Stomach (tissue), 9 donors: ENCODE results near the gene SGPP1. TPM values are rescaled to one million over a fixed set of nuclear protein-coding genes. Genes with fewer than 3 reads are reported as not detected.

Experiments used
- DNase-seq, 2 donors: peaks; one replicate each; pipeline versions ENCODE4 v3.0.0 to v3.0.0-alpha.2; 2013 to 2019
- H3K27ac ChIP-seq, 5 donors: fragments of 200-600 bp in 4 of 5; sonication (generic) in 4 of 5; one replicate each; pipeline ENCODE4 v1.5.1; 2013 to 2019; ENCODE audit warnings: mild to moderate bottlenecking in 1 of 5, moderate library complexity in 1 of 5
- H3K27me3 ChIP-seq, 3 donors: fragments of 200-600 bp; sonication (generic); one replicate each; pipeline ENCODE4 v1.5.1; 2017 to 2019; ENCODE audit warnings: mixed run types in 1 of 3
- H3K36me3 ChIP-seq, 4 donors: fragments of 200-600 bp; sonication (generic); 1 replicate in 3 of 4; 2 replicates in 1 of 4; pipeline ENCODE4 v1.5.1; 2016 to 2019
- H3K4me1 ChIP-seq, 4 donors: fragments of 200-600 bp; sonication (generic); one replicate each; pipeline ENCODE4 v1.5.1; 2016 to 2019
- H3K4me3 ChIP-seq, 4 donors: fragments of 200-600 bp; sonication (generic) in 3 of 4; one replicate each; pipeline ENCODE4 v1.5.1; 2016 to 2019; ENCODE audit warnings: mild to moderate bottlenecking in 1 of 4
- H3K9me3 ChIP-seq, 4 donors: fragments of 200-600 bp; sonication (generic); one replicate each; pipeline ENCODE4 v1.5.1; 2016 to 2019
- CTCF ChIP-seq, 7 experiments: fragments of 450-650 bp in 4 of 7; fragments of 200-600 bp in 3 of 7; sonication (generic) in 3 of 7; IDR thresholded peaks; one replicate each; pipeline ENCODE4 v1.5.1; 2016 to 2019; ENCODE audit warnings: antibody characterized with exemption in 7 of 7, control low read depth in 2 of 7, mild to moderate bottlenecking in 1 of 7
- EP300 ChIP-seq: sonication (generic); formaldehyde crosslinking; IDR thresholded peaks from one replicate; pipeline ENCODE4 v1.6.1; 2017; ENCODE audit warnings: antibody characterized with exemption
- POLR2A ChIP-seq, 4 donors: fragments of 450-650 bp; IDR thresholded peaks; one replicate each; pipeline ENCODE4 v1.6.1; 2016; ENCODE audit warnings: antibody characterized with exemption in 4 of 4, control low read depth in 2 of 4, mild to moderate bottlenecking in 1 of 4, moderate library complexity in 1 of 4
- POLR2AphosphoS5 ChIP-seq, 3 donors: sonication (generic); formaldehyde crosslinking; IDR thresholded peaks; one replicate each; pipeline ENCODE4 v1.6.1; 2016; ENCODE audit warnings: antibody characterized with exemption in 3 of 3
- WGBS, 5 donors: extraction: QIAGEN DNeasy Blood & Tissue Kit in 3 of 5; methylation state at CpG; one replicate each; pipeline versions ENCODE4 v1.1.5 to v1.1.7; 2013 to 2018; 5-methylcytosine and 5-hydroxymethylcytosine counted together
- intact Hi-C: fragments of 100-400 bp; cut with DNase I; formaldehyde crosslinking; loops from one replicate; pipeline ENCODE4 v1.15.1; 2023; ENCODE audit warnings: low total_unique reads
- polyA plus RNA-seq, 3 donors: library from polyadenylated mRNA; stranded (reverse); fragments of 200-250 nt; gene quantifications; one replicate each; pipeline ENCODE4 v1.2.3, GENCODE V29; 2013
- total RNA-seq, 5 donors: library from RNA; depleted of rRNA; stranded (reverse); fragments of >200 nt; gene quantifications; one replicate each; pipeline versions ENCODE4 v1.1.0 to v1.2.3, GENCODE V29; 2014 to 2016
- donor health status: healthy with polysubstance abuse.
- donor health status: Bipolar disorder and iron deficiency.
- donor health status: healthy.

The SGPP1 gene
- total and polyA plus RNA-seq, 8 donors, result 2.7 to 37.7 (median 16.6) TPM

DNA sequence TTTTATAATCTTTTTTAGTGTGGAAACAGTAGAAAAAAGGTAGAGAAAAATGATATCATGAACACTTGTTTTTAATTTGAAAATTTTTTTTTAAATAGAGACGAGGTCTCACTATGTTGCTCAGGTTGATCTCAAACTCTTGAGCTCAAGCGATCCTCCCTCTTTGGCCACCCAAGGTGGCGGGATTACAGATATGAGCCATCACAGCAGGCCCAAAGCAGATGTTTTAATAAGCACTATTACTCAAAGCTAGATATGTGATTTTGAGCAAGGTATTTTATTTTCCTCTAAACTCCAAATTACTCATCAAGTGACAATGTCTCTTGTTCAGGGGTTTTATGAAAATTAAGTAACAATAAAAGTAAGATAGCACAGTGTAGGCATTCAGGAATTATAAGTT is 75.5 kb downstream of the SGPP1 start:
- intact Hi-C loops, result no loop called here
- no peak overlapping the region for H3K27ac ChIP-seq
- no peaks in the 10 kb centered on the region for H3K4me1 ChIP-seq
- 93 to 97% (median 95%) methylated on average over 3 of the region's 3 CpGs for WGBS, 5 donors
- H3K36me3 ChIP-seq, result peaks cover 0 to 7% (median 3%) of the 10 kb centered on the region in 4 donors
- no peak for TF ChIP-seq CTCF (IDR thresholded peaks at IDR 0.05)
- no peak for DNase-seq
- no peak overlapping the region for H3K4me3 ChIP-seq
- no peaks in the 10 kb centered on the region for H3K9me3 ChIP-seq
- H3K27me3 ChIP-seq, result no peaks in the 10 kb centered on the region

DNA sequence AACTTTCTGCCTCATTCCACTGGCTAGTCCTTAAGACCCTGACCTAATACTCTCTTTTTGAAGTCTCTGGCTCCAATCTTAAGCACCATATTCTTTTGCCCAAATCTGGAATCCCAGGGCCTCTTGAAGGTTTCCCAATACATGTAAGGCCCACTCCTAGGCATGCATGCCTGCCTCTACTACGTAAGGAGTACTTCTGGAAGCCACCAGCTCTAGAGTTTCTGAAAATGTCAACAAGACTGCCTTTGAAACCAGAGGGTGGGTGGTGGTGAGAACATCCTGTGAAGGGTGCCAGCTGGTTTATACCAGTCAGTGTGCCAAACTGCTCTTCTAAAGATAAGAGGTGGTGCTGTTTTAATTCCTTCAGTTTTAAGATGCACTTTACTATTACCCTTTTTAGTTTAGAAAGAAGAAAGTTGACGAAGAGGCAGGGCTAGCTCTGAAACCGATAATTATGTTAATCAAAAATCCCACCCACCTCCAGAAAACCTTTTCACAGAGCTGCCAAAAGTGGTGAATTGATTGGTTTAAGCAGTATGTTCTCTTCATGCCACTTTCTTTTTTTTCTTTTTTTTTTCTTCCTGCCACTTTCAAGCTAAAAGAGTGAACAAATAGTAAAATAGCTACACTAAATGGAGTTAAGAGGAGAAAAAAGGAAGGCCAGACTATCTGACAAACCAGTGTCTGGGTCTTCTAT is 77.5 kb downstream of the SGPP1 start:
- intact Hi-C loops, result no loop called here
- Histone ChIP-seq H3K9me3 (no peaks in the 10 kb centered on the region), H3K36me3 (peaks cover 0 to 7% (median 3%) of the 10 kb centered on the region in 4 donors), H3K4me3 (no peak overlapping the region), H3K27ac (no peak overlapping the region), H3K27me3 (no peaks in the 10 kb centered on the region), H3K4me1 (no peaks in the 10 kb centered on the region)
- peak in 1 of 2 donors; percentile 57 for DNase-seq
- 80 to 89% (median 85%) methylated on average over 3 of the region's 3 CpGs for WGBS, 5 donors
- TF ChIP-seq CTCF (IDR thresholded peaks at IDR 0.05) (no peak), POLR2AphosphoS5 (IDR thresholded peaks at IDR 0.05) (no peak), EP300 (no peak), POLR2A (IDR thresholded peaks at IDR 0.05) (no peak)

GRCh38 chr14:63647696-63648410 is 80.0 kb downstream of the SGPP1 start:
- DNase-seq, result no peak
- intact Hi-C loops, result no loop called here
- H3K9me3 ChIP-seq, result no peaks in the 10 kb centered on the region
- no peak for TF ChIP-seq CTCF (IDR thresholded peaks at IDR 0.05)
- no peak for TF ChIP-seq POLR2AphosphoS5 (IDR thresholded peaks at IDR 0.05)
- no peak for TF ChIP-seq EP300
- TF ChIP-seq POLR2A (IDR thresholded peaks at IDR 0.05), result no peak
- peaks cover 0 to 7% (median 3%) of the 10 kb centered on the region in 4 donors for H3K36me3 ChIP-seq
- peaks cover 0 to 5% (median 2%) of the 10 kb centered on the region in 4 donors for H3K4me1 ChIP-seq
- 80 to 86% (median 82%) methylated on average over 6 of the region's 6 CpGs for WGBS, 5 donors
- H3K27ac ChIP-seq, result no peak overlapping the region
- H3K4me3 ChIP-seq, result no peak overlapping the region
- H3K27me3 ChIP-seq, result no peaks in the 10 kb centered on the region

DNA sequence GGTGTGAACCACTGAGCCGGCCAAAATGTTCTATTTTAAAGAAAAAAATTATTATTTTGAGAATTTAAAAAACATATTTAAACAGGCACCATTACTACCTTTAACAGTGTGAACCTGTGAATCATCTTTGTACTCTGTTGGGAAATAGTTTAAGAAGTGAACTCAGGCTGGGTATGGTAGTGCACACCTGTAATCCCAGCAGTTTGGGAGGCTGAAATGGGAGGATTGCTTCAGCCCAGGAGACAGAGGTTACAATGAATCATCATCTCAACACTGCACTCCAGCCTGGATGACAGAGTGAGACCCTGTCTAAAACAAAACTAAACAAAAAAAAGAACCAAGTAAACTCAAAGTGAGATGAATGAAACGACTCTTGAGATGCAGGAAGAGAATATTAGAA is 83.1 kb downstream of the SGPP1 start:
- TF ChIP-seq POLR2AphosphoS5 (IDR thresholded peaks at IDR 0.05) (no peak), CTCF (IDR thresholded peaks at IDR 0.05) (no peak), EP300 (no peak), POLR2A (IDR thresholded peaks at IDR 0.05) (no peak)
- no peaks in the 10 kb centered on the region for H3K9me3 ChIP-seq
- no peaks in the 10 kb centered on the region for H3K27me3 ChIP-seq
- no peak overlapping the region for H3K27ac ChIP-seq
- H3K4me3 ChIP-seq, result no peak overlapping the region
- intact Hi-C loops, result no loop called here
- no peak for DNase-seq
- peaks cover 0 to 7% (median 3%) of the 10 kb centered on the region in 4 donors for H3K36me3 ChIP-seq
- peaks cover 6 to 24% (median 15%) of the 10 kb centered on the region in 4 donors for H3K4me1 ChIP-seq
- WGBS, 5 donors, result 84 to 88% (median 86%) methylated on average over 2 of the region's 2 CpGs
